SK-N-SH (cell line): ENCODE data around the gene CNTFR.
A peak's percentile ranks its signal among the peaks of the same experiment; 100 is the strongest.

Experiments
- CHD2 ChIP-seq: fragments of 150-350 bp; IDR thresholded peaks from 2 replicates; pipeline ENCODE4 v1.6.1; 2018; ENCODE audit warnings: low read length; ENCODE audit not compliant: partially characterized antibody
- EZH2phosphoT487 ChIP-seq: fragments of 200-600 bp; sonication (generic); IDR thresholded peaks from 2 replicates; pipeline ENCODE4 v1.6.1; 2017; ENCODE audit warnings: low read depth, mixed run types, mild to moderate bottlenecking, antibody characterized with exemption, moderate library complexity, borderline replicate concordance
- RFX5 ChIP-seq: IDR thresholded peaks from 2 replicates; pipeline ENCODE4 v1.6.1; 2012; ENCODE audit warnings: mild to moderate bottlenecking, improper control_type of control experiment, low read length
- TCF12 ChIP-seq: IDR thresholded peaks from 2 replicates; pipeline ENCODE4 v1.4.0; 2012
- TEAD4 ChIP-seq: IDR thresholded peaks from 2 replicates; pipeline ENCODE4 v1.4.0; 2012; ENCODE audit warnings: mild to moderate bottlenecking, borderline replicate concordance; ENCODE audit not compliant: insufficient read depth
- YY1 ChIP-seq: IDR thresholded peaks from 2 replicates; pipeline ENCODE4 v1.4.0; 2012; ENCODE audit warnings: low read depth, mild to moderate bottlenecking
- TF ChIP-seq, protein P1 (sequence below): IDR thresholded peaks from 2 replicates; pipeline ENCODE4 v1.6.1; 2012; ENCODE audit warnings: mild to moderate bottlenecking, low read depth, low read length, moderate library complexity
- TF ChIP-seq, protein P2 (sequence below): fragments of 200-600 bp; sonication (generic); IDR thresholded peaks from 2 replicates; pipeline ENCODE4 v1.6.1; 2017; ENCODE audit warnings: antibody characterized with exemption, mild to moderate bottlenecking, moderate library complexity
- TF ChIP-seq, protein P3 (sequence below): IDR thresholded peaks from 2 replicates; pipeline ENCODE4 v1.4.0; 2012; ENCODE audit warnings: low read depth, borderline replicate concordance
- TF ChIP-seq, protein P4 (sequence below): IDR thresholded peaks from 2 replicates; pipeline ENCODE4 v1.4.0; 2012; ENCODE audit warnings: low read depth

DNA sequence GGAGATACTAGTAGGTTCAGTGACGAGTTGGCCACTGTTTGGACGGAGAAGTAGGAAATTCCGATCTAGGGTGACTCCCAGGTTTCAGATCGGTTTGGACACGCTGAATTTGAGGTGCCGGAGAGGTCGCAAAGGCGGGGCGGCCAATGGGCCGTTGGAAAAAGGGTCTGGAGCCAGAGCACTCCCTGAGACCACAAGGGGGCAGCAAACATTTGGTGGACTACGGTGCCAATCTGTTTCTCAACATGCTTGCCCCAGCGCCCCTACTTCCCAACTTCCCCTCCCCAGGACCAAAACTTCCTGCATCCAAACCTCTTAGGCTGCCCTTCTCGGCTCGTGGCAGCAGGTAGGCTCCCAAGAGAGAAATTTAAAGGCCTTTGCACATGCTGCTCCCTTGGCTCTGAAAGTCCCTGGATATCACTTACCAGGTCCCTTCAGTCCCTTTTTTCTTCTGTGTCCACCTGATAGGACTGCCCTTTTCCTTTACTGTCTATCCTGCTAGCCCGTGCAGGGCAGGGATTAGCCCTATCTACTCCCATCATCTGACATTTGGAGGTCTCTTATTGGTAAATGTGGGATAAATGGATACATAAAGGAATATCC lies 23.4 kb upstream of the CNTFR start:
- TF ChIP-seq, protein P1, sequence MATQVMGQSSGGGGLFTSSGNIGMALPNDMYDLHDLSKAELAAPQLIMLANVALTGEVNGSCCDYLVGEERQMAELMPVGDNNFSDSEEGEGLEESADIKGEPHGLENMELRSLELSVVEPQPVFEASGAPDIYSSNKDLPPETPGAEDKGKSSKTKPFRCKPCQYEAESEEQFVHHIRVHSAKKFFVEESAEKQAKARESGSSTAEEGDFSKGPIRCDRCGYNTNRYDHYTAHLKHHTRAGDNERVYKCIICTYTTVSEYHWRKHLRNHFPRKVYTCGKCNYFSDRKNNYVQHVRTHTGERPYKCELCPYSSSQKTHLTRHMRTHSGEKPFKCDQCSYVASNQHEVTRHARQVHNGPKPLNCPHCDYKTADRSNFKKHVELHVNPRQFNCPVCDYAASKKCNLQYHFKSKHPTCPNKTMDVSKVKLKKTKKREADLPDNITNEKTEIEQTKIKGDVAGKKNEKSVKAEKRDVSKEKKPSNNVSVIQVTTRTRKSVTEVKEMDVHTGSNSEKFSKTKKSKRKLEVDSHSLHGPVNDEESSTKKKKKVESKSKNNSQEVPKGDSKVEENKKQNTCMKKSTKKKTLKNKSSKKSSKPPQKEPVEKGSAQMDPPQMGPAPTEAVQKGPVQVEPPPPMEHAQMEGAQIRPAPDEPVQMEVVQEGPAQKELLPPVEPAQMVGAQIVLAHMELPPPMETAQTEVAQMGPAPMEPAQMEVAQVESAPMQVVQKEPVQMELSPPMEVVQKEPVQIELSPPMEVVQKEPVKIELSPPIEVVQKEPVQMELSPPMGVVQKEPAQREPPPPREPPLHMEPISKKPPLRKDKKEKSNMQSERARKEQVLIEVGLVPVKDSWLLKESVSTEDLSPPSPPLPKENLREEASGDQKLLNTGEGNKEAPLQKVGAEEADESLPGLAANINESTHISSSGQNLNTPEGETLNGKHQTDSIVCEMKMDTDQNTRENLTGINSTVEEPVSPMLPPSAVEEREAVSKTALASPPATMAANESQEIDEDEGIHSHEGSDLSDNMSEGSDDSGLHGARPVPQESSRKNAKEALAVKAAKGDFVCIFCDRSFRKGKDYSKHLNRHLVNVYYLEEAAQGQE: no peak
- TF ChIP-seq EZH2phosphoT487 (no peak), CHD2 (no peak), TCF12 (no peak), RFX5 (no peak), YY1 (no peak), TEAD4 (no peak)
- TF ChIP-seq, protein P2, sequence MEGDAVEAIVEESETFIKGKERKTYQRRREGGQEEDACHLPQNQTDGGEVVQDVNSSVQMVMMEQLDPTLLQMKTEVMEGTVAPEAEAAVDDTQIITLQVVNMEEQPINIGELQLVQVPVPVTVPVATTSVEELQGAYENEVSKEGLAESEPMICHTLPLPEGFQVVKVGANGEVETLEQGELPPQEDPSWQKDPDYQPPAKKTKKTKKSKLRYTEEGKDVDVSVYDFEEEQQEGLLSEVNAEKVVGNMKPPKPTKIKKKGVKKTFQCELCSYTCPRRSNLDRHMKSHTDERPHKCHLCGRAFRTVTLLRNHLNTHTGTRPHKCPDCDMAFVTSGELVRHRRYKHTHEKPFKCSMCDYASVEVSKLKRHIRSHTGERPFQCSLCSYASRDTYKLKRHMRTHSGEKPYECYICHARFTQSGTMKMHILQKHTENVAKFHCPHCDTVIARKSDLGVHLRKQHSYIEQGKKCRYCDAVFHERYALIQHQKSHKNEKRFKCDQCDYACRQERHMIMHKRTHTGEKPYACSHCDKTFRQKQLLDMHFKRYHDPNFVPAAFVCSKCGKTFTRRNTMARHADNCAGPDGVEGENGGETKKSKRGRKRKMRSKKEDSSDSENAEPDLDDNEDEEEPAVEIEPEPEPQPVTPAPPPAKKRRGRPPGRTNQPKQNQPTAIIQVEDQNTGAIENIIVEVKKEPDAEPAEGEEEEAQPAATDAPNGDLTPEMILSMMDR: peak; percentile 89
- TF ChIP-seq, protein P3, sequence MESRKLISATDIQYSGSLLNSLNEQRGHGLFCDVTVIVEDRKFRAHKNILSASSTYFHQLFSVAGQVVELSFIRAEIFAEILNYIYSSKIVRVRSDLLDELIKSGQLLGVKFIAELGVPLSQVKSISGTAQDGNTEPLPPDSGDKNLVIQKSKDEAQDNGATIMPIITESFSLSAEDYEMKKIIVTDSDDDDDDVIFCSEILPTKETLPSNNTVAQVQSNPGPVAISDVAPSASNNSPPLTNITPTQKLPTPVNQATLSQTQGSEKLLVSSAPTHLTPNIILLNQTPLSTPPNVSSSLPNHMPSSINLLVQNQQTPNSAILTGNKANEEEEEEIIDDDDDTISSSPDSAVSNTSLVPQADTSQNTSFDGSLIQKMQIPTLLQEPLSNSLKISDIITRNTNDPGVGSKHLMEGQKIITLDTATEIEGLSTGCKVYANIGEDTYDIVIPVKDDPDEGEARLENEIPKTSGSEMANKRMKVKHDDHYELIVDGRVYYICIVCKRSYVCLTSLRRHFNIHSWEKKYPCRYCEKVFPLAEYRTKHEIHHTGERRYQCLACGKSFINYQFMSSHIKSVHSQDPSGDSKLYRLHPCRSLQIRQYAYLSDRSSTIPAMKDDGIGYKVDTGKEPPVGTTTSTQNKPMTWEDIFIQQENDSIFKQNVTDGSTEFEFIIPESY: no peak
- TF ChIP-seq, protein P4, sequence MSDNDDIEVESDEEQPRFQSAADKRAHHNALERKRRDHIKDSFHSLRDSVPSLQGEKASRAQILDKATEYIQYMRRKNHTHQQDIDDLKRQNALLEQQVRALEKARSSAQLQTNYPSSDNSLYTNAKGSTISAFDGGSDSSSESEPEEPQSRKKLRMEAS: no peak
